HepG2 (cell line): ENCODE data around the gene JKAMP. TPM values are rescaled to one million over a fixed set of nuclear protein-coding genes. Genes with fewer than 3 reads are reported as not detected.

Experiments used
- ATAC-seq: fragments of 200-7000 bp; cut with Tn5 transposase; 3 replicates; pipeline ENCODE4 v1.9.1; 2020; ENCODE audit warnings: mild to moderate bottlenecking, moderate library complexity
- BruUV-seq: library from RNA; stranded (reverse); fragments of 400-500 nt; replicated peaks from 2 replicates; lab custom pipeline; 2021; lab: Mats Ljungman, UMichigan
- CTCF ChIA-PET: fragments of 300-600 bp; formaldehyde crosslinking; extraction: SDS; loops from one replicate; lab custom pipeline; 2021; ENCODE audit warnings: low total read pairs, inconsistent platforms, low intra/inter-chr PET ratio; lab: Yijun Ruan, JAX
- POLR2A ChIA-PET: fragments of 350-600 bp; sonication (Branson Sonifier 250); formaldehyde crosslinking; loops from one replicate; lab custom pipeline; 2020; ENCODE audit warnings: antibody characterized with exemption, inconsistent platforms; lab: Yijun Ruan, JAX
- DNase-seq: peaks from one replicate; pipeline ENCODE4 v3.0.0-alpha.2; 2015; ENCODE audit warnings: low spot score
- FAIRE-seq: peaks from 3 replicates; lab custom pipeline; 2011; peaks lifted over from hg19 to GRCh38; lab: Jason Lieb, UNC
- H2AFZ ChIP-seq: one replicate; pipeline ENCODE4 v1.6.1; 2011; ENCODE audit warnings: low read length, inconsistent platforms
- H3K27ac ChIP-seq: fragments of 300-600 bp; 3 replicates; pipeline ENCODE4 v1.8.0; 2011; ENCODE audit warnings: mixed run types, mild to moderate bottlenecking, mixed read lengths, low read length, inconsistent platforms; ENCODE audit not compliant: insufficient read depth; ENCODE audit errors: extremely low read length
- H3K27me3 ChIP-seq, 2 experiments: fragments of 200-600 bp in 1 of 2; 2 replicates in 1 of 2; 3 replicates in 1 of 2; pipeline versions ENCODE4 v1.6.0 to v1.8.0; 2011; ENCODE audit warnings: low read length in 2 of 2, mild to moderate bottlenecking in 2 of 2, moderate library complexity in 2 of 2, inconsistent platforms in 1 of 2; ENCODE audit not compliant: insufficient read depth in 2 of 2, control insufficient read depth in 1 of 2
- H3K36me3 ChIP-seq, 2 experiments: fragments of 200-600 bp in 1 of 2; replicated peaks in 1 of 2; 2 replicates in 1 of 2; 3 replicates in 1 of 2; pipeline versions ENCODE4 v1.5.1 to v1.8.0; 2011; ENCODE audit warnings: low read length in 2 of 2, inconsistent platforms in 1 of 2; ENCODE audit not compliant: insufficient read depth in 2 of 2, control insufficient read depth in 1 of 2
- H3K4me1 ChIP-seq: 2 replicates; pipeline ENCODE4 v1.5.1; 2012; ENCODE audit warnings: low read length, inconsistent platforms; ENCODE audit not compliant: insufficient read depth
- H3K4me2 ChIP-seq: 2 replicates; pipeline ENCODE4 v1.6.0; 2011; ENCODE audit warnings: low read depth, low read length, inconsistent platforms
- H3K4me3 ChIP-seq, 3 experiments: fragments of 200-600 bp in 1 of 3; sonication (generic), shearing (Covaris generic) in 1 of 3; replicated peaks in 1 of 3; 2 replicates each; pipeline ENCODE4 v1.5.1; 2011 to 2016; ENCODE audit warnings: low read length in 3 of 3, inconsistent platforms in 2 of 3, low read depth in 2 of 3, mild to moderate bottlenecking in 2 of 3, control low read depth in 1 of 3, mixed read lengths in 1 of 3; ENCODE audit not compliant: insufficient read depth in 1 of 3
- H3K79me2 ChIP-seq: one replicate; pipeline ENCODE4 v1.6.1; 2011; ENCODE audit warnings: low read length, inconsistent platforms; ENCODE audit not compliant: insufficient read depth
- H3K9ac ChIP-seq: 2 replicates; pipeline ENCODE4 v1.6.0; 2011; ENCODE audit warnings: mild to moderate bottlenecking, low read depth, low read length, inconsistent platforms; ENCODE audit not compliant: insufficient read depth
- H3K9me3 ChIP-seq: 2 replicates; pipeline ENCODE4 v1.5.1; 2012; ENCODE audit warnings: mild to moderate bottlenecking, low read length
- H4K20me1 ChIP-seq: 2 replicates; pipeline ENCODE4 v1.6.0; 2011; ENCODE audit warnings: inconsistent platforms, mild to moderate bottlenecking, low read length, moderate library complexity; ENCODE audit not compliant: insufficient read depth
- ASH2L ChIP-seq: fragments of 300-600, 200-600 bp; sonication (generic); IDR thresholded peaks from 2 replicates; pipeline ENCODE4 v1.7.0; 2017; ENCODE audit warnings: low read depth, mild to moderate bottlenecking, moderate library complexity, mixed read lengths, low read length; ENCODE audit not compliant: insufficient read length
- CTCF ChIP-seq: sonication (generic); formaldehyde crosslinking; IDR thresholded peaks from 2 replicates; pipeline ENCODE4 v1.5.0; 2020; ENCODE audit warnings: mild to moderate bottlenecking, missing genetic modification reagents, moderate library complexity
- ELF4 ChIP-seq: sonication (generic); formaldehyde crosslinking; IDR thresholded peaks from 2 replicates; pipeline ENCODE4 v1.5.0; 2020; ENCODE audit warnings: missing genetic modification reagents, mild to moderate bottlenecking, moderate library complexity, borderline replicate concordance
- HOXA3 ChIP-seq: sonication (generic); formaldehyde crosslinking; IDR thresholded peaks from 2 replicates; pipeline ENCODE4 v1.5.0; 2020; ENCODE audit warnings: missing genetic modification reagents
- KMT2B ChIP-seq: IDR thresholded peaks from 2 replicates; pipeline ENCODE4 v1.6.1; 2016; ENCODE audit warnings: missing genetic modification reagents, missing compliant biosample characterization
- PAF1 ChIP-seq: IDR thresholded peaks from 2 replicates; pipeline ENCODE4 v1.6.1; 2016; ENCODE audit warnings: missing genetic modification reagents, missing compliant biosample characterization
- SRSF4 ChIP-seq: fragments of 200-400 bp; formaldehyde crosslinking; IDR thresholded peaks from one replicate; pipeline ENCODE4 v1.6.1; 2018; ENCODE audit warnings: mild to moderate bottlenecking, low read depth, low read length, moderate library complexity; ENCODE audit not compliant: poor library complexity, severe bottlenecking
- ZSCAN20 ChIP-seq: sonication (generic); formaldehyde crosslinking; IDR thresholded peaks from 2 replicates; pipeline ENCODE4 v1.4.0; 2020; ENCODE audit warnings: missing genetic modification reagents, mild to moderate bottlenecking, borderline replicate concordance
- WGBS: methylation state at CpG from one replicate; pipeline ENCODE4 v1.1.6; 2017; ENCODE audit warnings: low lambda C conversion rate; 5-methylcytosine and 5-hydroxymethylcytosine counted together
- in situ Hi-C: cut with HindIII; loops from 2 replicates; pipeline ENCODE4 v1.10.0; 2017; ENCODE audit warnings: low pct_unique_long_range_greater_than_20kb; ENCODE audit not compliant: extremely low pct_ligation_motif_present
- intact Hi-C: fragments of 100-400 bp; cut with micrococcal nuclease; formaldehyde crosslinking; loops from one replicate; pipeline ENCODE4 v1.10.0; 2022; ENCODE audit not compliant: unreplicated experiment
- polyA plus RNA-seq, 8 experiments: library from polyadenylated mRNA; depleted of rRNA in 3 of 8; stranded (reverse) in 7 of 8; unstranded in 1 of 8; fragments of >200 nt; fragmentation: Illumina TruSeq in 4 of 8; extraction: Trizol in 4 of 8; gene quantifications; 2 replicates each; pipeline versions ENCODE4 v1.2.1 to v1.2.3, GENCODE V29; 2011 to 2016; ENCODE audit warnings: low read depth in 4 of 8, missing spikeins in 1 of 8, mixed read lengths in 1 of 8; ENCODE audit not compliant: insufficient read depth in 1 of 8
- total RNA-seq, 5 experiments: library from RNA; depleted of rRNA; stranded (reverse); fragments of >200 nt; fragmentation: Illumina TruSeq; extraction: Trizol; gene quantifications; 2 replicates each; pipeline ENCODE4 v1.2.3, GENCODE V29; 2016; ENCODE audit warnings: low read depth in 1 of 5
- TF ChIP-seq, protein P1 (sequence below): sonication (generic); formaldehyde crosslinking; IDR thresholded peaks from 2 replicates; pipeline ENCODE4 v1.4.0; 2020; ENCODE audit warnings: mild to moderate bottlenecking, missing genetic modification reagents

Gene JKAMP
- total and polyA plus RNA-seq, 2 of the 13 experiments (the other 11 are each of a cell fraction or from before 2014, with no cell fraction given), result 56.4 to 135 TPM

- Histone ChIP-seq H3K36me3 (no peaks in the 10 kb centered on the region), H3K79me2 (no peaks in the 10 kb centered on the region), H3K4me2 (no peak overlapping the region), H3K27me3 (peaks cover 0 to 9% of the 10 kb centered on the region in 2 experiments; a peak in 2 of 5 replicates), H3K4me1 (no peaks in the 10 kb centered on the region), H3K9me3 (no peaks in the 10 kb centered on the region), H3K9ac (no peak overlapping the region), H3K4me3 (no peak overlapping the region), H2AFZ (no peak overlapping the region), H3K27ac (no peak overlapping the region), H4K20me1 (no peaks in the 10 kb centered on the region)
- intact Hi-C loops (no loop called here), in situ Hi-C loops (no loop called here)
- ChIA-PET POLR2A (no interaction called here), CTCF (no interaction called here)
- DNase-seq, result no peak
- ATAC-seq, result no peak
- WGBS, result 44% methylated on average over 4 of the region's 4 CpGs
- BruUV-seq, result no TSS peak
- TF ChIP-seq ZSCAN20 (CRISPR knock-in tag) (no peak), ASH2L (no peak), ELF4 (no peak), CTCF (no peak), PAF1 (CRISPR knock-in tag) (no peak), HOXA3 (CRISPR knock-in tag) (no peak), KMT2B (CRISPR knock-in tag) (no peak), SRSF4 (no peak)
- TF ChIP-seq, protein P1, sequence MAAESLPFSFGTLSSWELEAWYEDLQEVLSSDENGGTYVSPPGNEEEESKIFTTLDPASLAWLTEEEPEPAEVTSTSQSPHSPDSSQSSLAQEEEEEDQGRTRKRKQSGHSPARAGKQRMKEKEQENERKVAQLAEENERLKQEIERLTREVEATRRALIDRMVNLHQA (CRISPR knock-in tag), result no peak
- FAIRE-seq, result no peak
Observed at GRCh38 chr14:59538936-59539335, 54.6 kb downstream of the JKAMP start.
